PC-9 (cell line): ENCODE results near the gene LRFN4. TPM values are rescaled to one million over a fixed set of nuclear protein-coding genes. Genes with fewer than 3 reads are reported as not detected.

ENCODE experiments used
- BruUV-seq: library from RNA; stranded (reverse); fragments of 400-500 nt; replicated peaks from 2 replicates; lab custom pipeline; 2021; lab: Mats Ljungman, UMichigan
- CTCF ChIA-PET: fragments of 300-600 bp; sonication (Branson Sonifier 250); formaldehyde crosslinking; loops from one replicate; lab custom pipeline; 2022; ENCODE audit warnings: antibody characterized with exemption; lab: Charles Lee
- POLR2A ChIA-PET: fragments of 300-600 bp; sonication (Branson Sonifier 250); formaldehyde crosslinking; loops from one replicate; lab custom pipeline; 2022; ENCODE audit warnings: antibody characterized with exemption; ENCODE audit not compliant: unreplicated experiment; lab: Charles Lee
- DNase-seq, 2 experiments: peaks; one replicate each; pipeline versions ENCODE4 v3.0.0 to v3.0.0-alpha.2; 2015 to 2022; ENCODE audit warnings: mixed read lengths in 1 of 2
- H2AFZ ChIP-seq: fragments of 200-600 bp; sonication (generic); 2 replicates; pipeline ENCODE4 v1.8.1; 2017; ENCODE audit warnings: antibody characterized with exemption
- H3F3A ChIP-seq: fragments of 200-600 bp; sonication (generic); 2 replicates; pipeline ENCODE4 v1.8.1; 2017; ENCODE audit warnings: antibody characterized with exemption, mild to moderate bottlenecking, low read depth; ENCODE audit not compliant: insufficient read depth
- H3K27ac ChIP-seq: fragments of 200-600 bp; sonication (generic); 2 replicates; pipeline ENCODE4 v1.6.1; 2016; ENCODE audit warnings: mixed run types
- H3K27me3 ChIP-seq: fragments of 200-600 bp; sonication (generic); 2 replicates; pipeline ENCODE4 v1.6.1; 2016; ENCODE audit warnings: low read depth, mixed run types; ENCODE audit not compliant: insufficient read depth
- H3K36me3 ChIP-seq: fragments of 200-600 bp; sonication (generic); 2 replicates; pipeline ENCODE4 v1.6.1; 2016; ENCODE audit warnings: low read depth, mixed run types
- H3K4me1 ChIP-seq: fragments of 200-600 bp; sonication (generic); replicated peaks from 2 replicates; pipeline ENCODE4 v1.6.1; 2016; ENCODE audit warnings: mixed run types; ENCODE audit not compliant: insufficient read depth
- H3K4me2 ChIP-seq: fragments of 200-600 bp; sonication (generic); 2 replicates; pipeline ENCODE4 v1.6.1; 2017; ENCODE audit warnings: mixed run types
- H3K4me3 ChIP-seq: fragments of 200-600 bp; sonication (generic); 2 replicates; pipeline ENCODE4 v1.6.1; 2016; ENCODE audit warnings: mixed run types
- H3K79me2 ChIP-seq: fragments of 200-600 bp; sonication (generic); 2 replicates; pipeline ENCODE4 v1.6.1; 2017; ENCODE audit warnings: low read depth, mixed run types
- H3K9me2 ChIP-seq: fragments of 200-600 bp; sonication (generic); 2 replicates; pipeline ENCODE4 v1.8.1; 2017; ENCODE audit warnings: mild to moderate bottlenecking; ENCODE audit not compliant: insufficient read depth
- H3K9me3 ChIP-seq: fragments of 200-600 bp; sonication (generic); 2 replicates; pipeline ENCODE4 v1.8.1; 2016; ENCODE audit warnings: low read depth; ENCODE audit not compliant: insufficient read depth
- H4K20me1 ChIP-seq: fragments of 200-600 bp; sonication (generic); 2 replicates; pipeline ENCODE4 v1.8.1; 2017; ENCODE audit not compliant: insufficient read depth
- CTCF ChIP-seq: fragments of 200-600 bp; sonication (generic); conservative IDR thresholded peaks from 2 replicates; pipeline ENCODE4 v1.6.1; 2017; ENCODE audit warnings: mixed run types, antibody characterized with exemption, mild to moderate bottlenecking, moderate library complexity
- EZH2 ChIP-seq: fragments of 200-600 bp; sonication (generic); IDR thresholded peaks from 2 replicates; pipeline ENCODE4 v1.8.0; 2017; ENCODE audit warnings: antibody characterized with exemption, low read depth
- intact Hi-C: fragments of 100-400 bp; cut with micrococcal nuclease; formaldehyde crosslinking; loops from one replicate; pipeline ENCODE4 v1.10.0; 2022; ENCODE audit not compliant: unreplicated experiment
- total RNA-seq: library from RNA; stranded (reverse); gene quantifications from 2 replicates; pipeline ENCODE4 v1.2.3, GENCODE V29; 2021

The LRFN4 gene
- total RNA-seq, 1 experiment from 2014 or later = 13.8 TPM

- no TSS peak for BruUV-seq
- H3K79me2 ChIP-seq = 0 out of 2 replicates have a peak, but pooled peaks cover 5% of the 10 kb centered on the region
- intact Hi-C loops = no loop called here
- H3K4me2 ChIP-seq = no peak overlapping the region
- TF ChIP-seq CTCF (no peak), EZH2 (no peak)
- H3K27ac ChIP-seq = no peak overlapping the region
- H3K36me3 ChIP-seq = no peaks in the 10 kb centered on the region
- DNase-seq = no peak
- H3K4me1 ChIP-seq = peaks cover 8% of the 10 kb centered on the region
- H3K4me3 ChIP-seq = no peak overlapping the region
- H3K9me2 ChIP-seq = no peaks in the 10 kb centered on the region
- no peaks in the 10 kb centered on the region for H3K9me3 ChIP-seq
- no peak overlapping the region for H2AFZ ChIP-seq
- no peaks in the 10 kb centered on the region for H4K20me1 ChIP-seq
- H3K27me3 ChIP-seq = no peaks in the 10 kb centered on the region
- H3F3A ChIP-seq = peaks cover 14% of the 10 kb centered on the region; the same call in 1 of the 2 replicates
- CTCF ChIA-PET = no interaction called here
- POLR2A ChIA-PET = interaction anchor here (0.6 kb wide), 2 partner anchors 571 to 1000 kb away, joined by 6 to 7 read pairs; partner anchors contain the start of gene YIF1A
Measured at GRCh38 chr11:66860449-66860831, 3.6 kb downstream of the LRFN4 start.

- CTCF ChIA-PET = no interaction called here
- H3K36me3 ChIP-seq = no peaks in the 10 kb centered on the region
Measured at GRCh38 chr11:66861038-66861773, 4.3 kb downstream of the LRFN4 start.

More at GRCh38 chr11:66861038-66861773, 4.3 kb downstream of the LRFN4 start:
- BruUV-seq = no TSS peak
- H3K4me3 ChIP-seq = no peak overlapping the region
- 0 out of 2 replicates have a peak, but pooled peaks cover 3% of the 10 kb centered on the region for H3K4me1 ChIP-seq
- no peaks in the 10 kb centered on the region for H3K9me2 ChIP-seq
- no peaks in the 10 kb centered on the region for H3K27me3 ChIP-seq
- no peak for DNase-seq
- intact Hi-C loops = no loop called here
- 0 out of 2 replicates have a peak, but pooled peaks cover 5% of the 10 kb centered on the region for H3K79me2 ChIP-seq
- H4K20me1 ChIP-seq = no peaks in the 10 kb centered on the region
- no peak overlapping the region for H2AFZ ChIP-seq
- peaks cover 9% of the 10 kb centered on the region; the same call in 1 of the 2 replicates for H3F3A ChIP-seq
- no peak overlapping the region for H3K27ac ChIP-seq
- no peak for TF ChIP-seq EZH2
- TF ChIP-seq CTCF = no peak
- no peaks in the 10 kb centered on the region for H3K9me3 ChIP-seq
- no peak overlapping the region for H3K4me2 ChIP-seq
- POLR2A ChIA-PET = no interaction called here
